Neural progenitor cell (in vitro differentiated cells): ENCODE data around the gene SMARCB1. TPM values are rescaled to one million over a fixed set of nuclear protein-coding genes. Genes with fewer than 3 reads are reported as not detected.
A peak's percentile ranks its signal among the peaks of the same experiment; 100 is the strongest.

Source experiments
- DNase-seq: peaks from one replicate; pipeline ENCODE4 v3.0.0-alpha.2; 2016; ENCODE audit warnings: low spot score
- H2AFZ ChIP-seq: fragments of 200-600 bp; sonication (generic); replicated peaks from 2 replicates; pipeline ENCODE4 v1.6.1; 2016; ENCODE audit warnings: antibody characterized with exemption
- H3F3A ChIP-seq: fragments of 200-600 bp; sonication (generic); 2 replicates; pipeline ENCODE4 v1.6.1; 2016; ENCODE audit warnings: antibody characterized with exemption, low read depth
- H3K27ac ChIP-seq: fragments of 200-600 bp; sonication (generic); 2 replicates; pipeline ENCODE4 v1.5.1; 2016; ENCODE audit warnings: mild to moderate bottlenecking
- H3K27me3 ChIP-seq: fragments of 200-600 bp; sonication (generic); 2 replicates; pipeline ENCODE4 v1.6.1; 2016; ENCODE audit warnings: mild to moderate bottlenecking, moderate library complexity
- H3K36me3 ChIP-seq: fragments of 200-600 bp; sonication (generic); 2 replicates; pipeline ENCODE4 v1.5.1; 2016
- H3K4me1 ChIP-seq: fragments of 200-600 bp; sonication (generic); 2 replicates; pipeline ENCODE4 v1.6.1; 2016; ENCODE audit warnings: mixed run types
- H3K4me2 ChIP-seq: fragments of 200-600 bp; sonication (generic); 2 replicates; pipeline ENCODE4 v1.6.1; 2016
- H3K4me3 ChIP-seq: fragments of 200-600 bp; sonication (generic); 2 replicates; pipeline ENCODE4 v1.5.1; 2016
- H3K79me2 ChIP-seq: fragments of 200-600 bp; sonication (generic); 2 replicates; pipeline ENCODE4 v1.6.1; 2016; ENCODE audit warnings: low read depth
- H3K9ac ChIP-seq: fragments of 200-600 bp; sonication (generic); 2 replicates; pipeline ENCODE4 v1.6.1; 2016
- H3K9me3 ChIP-seq: fragments of 200-600 bp; sonication (generic); 2 replicates; pipeline ENCODE4 v1.5.1; 2016; ENCODE audit warnings: low read depth
- H4K20me1 ChIP-seq: fragments of 200-600 bp; sonication (generic); 2 replicates; pipeline ENCODE4 v1.6.1; 2016; ENCODE audit warnings: low read depth
- H3K27ac Mint-ChIP-seq: 3 replicates; pipeline ENCODE4 v1.8.0; 2021; ENCODE audit warnings: mixed read lengths
- H3K27me3 Mint-ChIP-seq: 2 replicates; pipeline ENCODE4 v1.8.0; 2022; ENCODE audit warnings: low read depth, mild to moderate bottlenecking, inconsistent platforms, moderate library complexity, mixed read lengths; ENCODE audit not compliant: insufficient read depth
- H3K36me3 Mint-ChIP-seq: 3 replicates; pipeline ENCODE4 v1.8.0; 2021; ENCODE audit warnings: mixed read lengths
- H3K4me1 Mint-ChIP-seq: 3 replicates; pipeline ENCODE4 v1.8.0; 2021; ENCODE audit warnings: mixed read lengths
- H3K4me3 Mint-ChIP-seq: 3 replicates; pipeline ENCODE4 v1.8.0; 2021; ENCODE audit warnings: mild to moderate bottlenecking, moderate library complexity, mixed read lengths
- H3K9me3 Mint-ChIP-seq: 3 replicates; pipeline ENCODE4 v1.8.0; 2020; ENCODE audit warnings: mixed read lengths
- CTCF ChIP-seq: fragments of 200-600 bp; sonication (generic); IDR thresholded peaks from 2 replicates; pipeline ENCODE4 v1.5.1; 2017; ENCODE audit warnings: antibody characterized with exemption, mild to moderate bottlenecking
- EZH2 ChIP-seq: fragments of 200-600 bp; sonication (generic); IDR thresholded peaks from 2 replicates; pipeline ENCODE4 v1.6.1; 2017; ENCODE audit warnings: antibody characterized with exemption, mild to moderate bottlenecking, moderate library complexity
- EZH2phosphoT487 ChIP-seq: fragments of 200-600 bp; sonication (generic); IDR thresholded peaks from 2 replicates; pipeline ENCODE4 v1.6.1; 2017; ENCODE audit warnings: antibody characterized with exemption
- total RNA-seq: library from RNA; depleted of rRNA; stranded (reverse); fragments of >200 nt; gene quantifications from 2 replicates; pipeline ENCODE4 v1.2.3, GENCODE V29; 2015; ENCODE audit warnings: low replicate concordance

The SMARCB1 gene
- total RNA-seq, 1 donor from 2014 or later = 151 TPM

GRCh38 chr22:23760056-23760455 is 26.7 kb upstream of the SMARCB1 start:
- Mint-ChIP-seq H3K4me3 (no peak overlapping the region), H3K36me3 (no peaks in the 10 kb centered on the region), H3K27me3 (peaks cover 4% of the 10 kb centered on the region), H3K27ac (peak overlapping the region; percentile 65), H3K9me3 (no peaks in the 10 kb centered on the region), H3K4me1 (peaks cover 27% of the 10 kb centered on the region)
- peaks cover 19% of the 10 kb centered on the region for H3F3A ChIP-seq
- H3K27me3 ChIP-seq = no peaks in the 10 kb centered on the region
- no peak for DNase-seq
- no peak overlapping the region for H2AFZ ChIP-seq
- peaks cover 14% of the 10 kb centered on the region for H3K4me1 ChIP-seq
- H3K9me3 ChIP-seq = no peaks in the 10 kb centered on the region
- no peaks in the 10 kb centered on the region for H4K20me1 ChIP-seq
- H3K36me3 ChIP-seq = no peaks in the 10 kb centered on the region
- H3K4me2 ChIP-seq = no peak overlapping the region
- H3K27ac ChIP-seq = no peak overlapping the region
- H3K4me3 ChIP-seq = no peak overlapping the region
- no peak overlapping the region for H3K9ac ChIP-seq
- no peak for TF ChIP-seq EZH2phosphoT487
- no peak for TF ChIP-seq CTCF
- TF ChIP-seq EZH2 = no peak
- no peaks in the 10 kb centered on the region for H3K79me2 ChIP-seq

GRCh38 chr22:23762842-23763578 is 23.8 kb upstream of the SMARCB1 start, which contains the start of gene C22orf15:
TSS of gene C22orf15 (plus strand) at chr22:23762990. CDS start at chr22:23763307, 317 bp downstream.
- peaks cover 4% of the 10 kb centered on the region for H3K27me3 Mint-ChIP-seq
- peaks cover 29% of the 10 kb centered on the region for H3K4me1 Mint-ChIP-seq
- H3K27ac Mint-ChIP-seq = peak within 1 kb of the TSS; percentile 97
- peak; percentile 48 for DNase-seq
- TF ChIP-seq EZH2 = no peak
- no peak for TF ChIP-seq EZH2phosphoT487
- no peak for TF ChIP-seq CTCF
- Histone ChIP-seq H2AFZ (peak within 1 kb of the TSS; percentile 43), H3K27ac (no peak within 1 kb of the TSS), H3K4me1 (peaks cover 19% of the 10 kb centered on the region), H3K27me3 (peaks cover 4% of the 10 kb centered on the region), H3K9me3 (no peaks in the 10 kb centered on the region), H3K4me3 (no peak within 1 kb of the TSS), H4K20me1 (no peaks in the 10 kb centered on the region), H3K4me2 (peak within 1 kb of the TSS; percentile 63), H3K36me3 (no peaks in the 10 kb centered on the region), H3K9ac (no peak within 1 kb of the TSS), H3F3A (peaks cover 26% of the 10 kb centered on the region), H3K79me2 (no peaks in the 10 kb centered on the region)
- peak within 1 kb of the TSS; percentile 58 for H3K4me3 Mint-ChIP-seq
- no peaks in the 10 kb centered on the region for H3K9me3 Mint-ChIP-seq
- H3K36me3 Mint-ChIP-seq = no peaks in the 10 kb centered on the region

GRCh38 chr22:23763579-23763945 is 23.2 kb upstream of the SMARCB1 start:
- no peak overlapping the region for H3K27ac Mint-ChIP-seq
- Histone ChIP-seq H3K36me3 (no peaks in the 10 kb centered on the region), H3K4me1 (peaks cover 19% of the 10 kb centered on the region), H3K9me3 (no peaks in the 10 kb centered on the region), H3K27ac (no peak overlapping the region), H3K4me2 (peak overlapping the region; percentile 63), H3K9ac (no peak overlapping the region), H3F3A (peaks cover 27% of the 10 kb centered on the region), H4K20me1 (no peaks in the 10 kb centered on the region), H2AFZ (peak overlapping the region; percentile 18), H3K79me2 (no peaks in the 10 kb centered on the region), H3K27me3 (peaks cover 5% of the 10 kb centered on the region), H3K4me3 (no peak overlapping the region)
- TF ChIP-seq EZH2phosphoT487 (no peak), CTCF (no peak), EZH2 (no peak)
- no peak overlapping the region for H3K4me3 Mint-ChIP-seq
- no peaks in the 10 kb centered on the region for H3K36me3 Mint-ChIP-seq
- H3K4me1 Mint-ChIP-seq = peaks cover 29% of the 10 kb centered on the region
- H3K9me3 Mint-ChIP-seq = no peaks in the 10 kb centered on the region
- DNase-seq = peak; percentile 45
- H3K27me3 Mint-ChIP-seq = peaks cover 4% of the 10 kb centered on the region
